Stimulated activated CD8-positive, alpha-beta memory T cell treated with anti-CD3 and anti-CD28 coated beads, Interleukin-15, amount 100 ng/mL, for 1 hour (primary cell): ENCODE measurements around the gene SLC25A13.

Experiments
- DNase-seq: peaks from one replicate; pipeline ENCODE4 v3.0.0-alpha.2; 2020; ENCODE audit warnings: low read depth

SLC25A13 gene

DNA sequence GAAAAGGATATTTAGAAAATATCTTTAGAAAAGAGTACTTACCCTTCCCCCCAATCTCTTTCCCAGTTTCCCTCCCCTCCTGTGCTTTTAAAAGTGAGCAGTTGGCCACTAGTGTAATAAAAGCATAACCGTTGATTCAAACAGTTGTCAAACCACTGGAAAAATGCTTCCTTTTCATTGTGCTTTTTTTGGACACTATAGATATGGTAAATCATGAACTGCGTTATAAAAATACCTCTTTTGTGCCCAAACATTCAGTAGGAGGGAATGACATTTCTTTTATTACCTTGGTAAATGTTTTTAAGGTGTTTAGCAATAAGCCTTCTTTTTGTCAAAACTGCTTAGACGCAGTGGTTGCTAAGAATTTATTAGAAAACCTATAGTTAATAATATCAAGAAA, 232.4 kb downstream of the SLC25A13 start:
- no peak for DNase-seq

DNA sequence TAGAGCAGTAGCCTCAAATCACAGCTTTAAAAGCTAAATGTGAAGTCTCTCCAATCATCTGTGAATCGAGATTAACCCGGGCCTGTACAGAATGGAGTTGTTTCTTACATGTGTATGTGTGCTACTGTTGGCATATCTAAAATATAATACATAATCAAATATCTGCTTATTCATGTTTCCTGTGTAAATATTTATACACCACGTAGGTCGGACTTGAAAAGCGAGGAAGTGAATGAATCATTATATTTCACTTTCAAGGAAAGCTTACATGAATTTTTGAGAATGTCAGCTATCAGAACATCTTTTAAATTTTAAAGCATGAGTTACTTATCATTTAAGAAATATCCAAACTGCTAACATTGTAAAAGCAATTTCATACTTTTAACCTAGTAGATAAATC, 233.3 kb downstream of the SLC25A13 start:
- DNase-seq = no peak

DNA sequence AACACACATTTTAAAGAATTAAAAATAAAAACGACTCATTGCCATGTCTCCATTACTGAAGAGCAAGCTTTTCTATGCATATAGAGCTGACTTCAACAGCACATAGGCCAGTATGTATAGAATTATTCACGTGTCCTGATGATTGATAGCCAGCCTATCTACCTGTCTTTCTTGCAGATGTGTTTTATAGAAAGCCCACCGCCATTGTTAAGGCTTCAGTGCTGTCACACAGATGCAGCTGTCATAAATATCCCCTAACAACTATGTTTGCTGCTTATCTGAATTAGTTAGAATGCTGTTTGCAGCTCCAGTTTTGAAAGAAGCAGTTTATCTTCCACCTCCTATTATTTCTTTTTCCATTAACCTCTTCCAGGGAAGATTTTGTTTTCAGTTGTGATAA, 235.9 kb downstream of the SLC25A13 start:
- DNase-seq = no peak

DNA sequence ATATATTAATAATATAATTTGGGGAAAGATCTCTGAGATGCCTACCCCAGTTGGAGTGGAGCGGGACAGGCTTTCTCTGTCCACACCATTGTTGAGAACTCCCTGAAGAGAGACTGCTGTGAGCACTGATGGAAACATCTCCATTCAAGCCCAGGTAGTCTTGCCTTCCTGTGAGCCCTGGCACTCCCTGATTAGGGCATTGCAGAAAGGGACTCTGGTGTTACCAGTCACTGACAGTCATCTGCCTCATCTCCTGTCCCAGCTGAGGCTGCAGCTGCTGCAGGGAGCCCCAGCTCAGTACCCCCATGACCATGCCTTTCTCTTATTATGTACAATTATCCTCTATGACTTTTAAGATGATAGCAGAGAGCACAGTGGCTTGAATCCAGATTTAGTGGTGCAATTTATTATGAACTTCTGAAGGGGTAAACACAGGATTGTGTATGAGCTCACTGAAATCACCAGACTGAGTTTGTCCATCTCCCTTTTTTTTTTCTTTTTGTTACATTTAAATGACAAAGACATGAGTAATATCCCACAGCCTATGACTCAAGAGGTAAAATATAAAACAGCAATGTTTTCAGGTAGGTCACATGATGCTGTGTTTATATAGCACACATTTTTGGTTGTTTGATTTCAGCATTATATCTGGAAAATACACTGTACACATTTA, 236.9 kb downstream of the SLC25A13 start:
- no peak for DNase-seq

DNA sequence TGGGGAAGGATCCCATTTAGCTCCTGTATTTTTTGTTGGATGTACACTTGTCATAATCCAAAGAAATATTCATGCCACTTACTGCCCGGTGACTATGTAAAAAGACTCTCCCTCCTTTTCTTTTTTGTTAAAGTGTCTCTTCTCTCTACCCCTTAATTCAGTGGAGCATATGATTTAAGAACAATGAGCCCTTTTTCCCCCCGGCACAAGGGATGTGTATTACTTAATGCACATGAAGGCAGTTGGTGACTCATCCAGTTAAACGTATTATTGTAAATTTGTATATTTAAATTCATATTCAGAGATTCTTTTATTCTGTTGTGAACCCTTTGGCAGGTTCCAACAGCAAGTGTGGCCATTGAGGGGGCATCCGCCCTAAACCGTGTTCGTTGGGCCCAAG, 241.9 kb downstream of the SLC25A13 start:
- DNase-seq = no peak

DNA sequence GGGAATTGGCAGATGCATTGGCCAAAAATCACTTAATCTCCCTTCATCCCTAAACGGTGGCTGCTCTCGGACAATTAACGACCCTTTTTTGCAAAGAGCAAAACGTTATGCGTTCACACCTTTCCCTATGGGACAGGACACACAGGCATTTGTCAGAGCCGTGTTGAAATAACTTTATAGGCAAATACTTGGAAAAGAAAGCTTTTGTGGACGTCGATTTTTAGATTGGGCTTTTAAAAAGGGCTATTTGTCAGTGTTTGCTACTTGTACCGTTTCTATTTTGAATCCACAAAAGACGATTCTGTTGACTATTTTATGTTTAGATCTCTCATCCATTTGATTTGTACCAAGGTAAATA, 245.6 kb downstream of the SLC25A13 start:
- no peak for DNase-seq

DNA sequence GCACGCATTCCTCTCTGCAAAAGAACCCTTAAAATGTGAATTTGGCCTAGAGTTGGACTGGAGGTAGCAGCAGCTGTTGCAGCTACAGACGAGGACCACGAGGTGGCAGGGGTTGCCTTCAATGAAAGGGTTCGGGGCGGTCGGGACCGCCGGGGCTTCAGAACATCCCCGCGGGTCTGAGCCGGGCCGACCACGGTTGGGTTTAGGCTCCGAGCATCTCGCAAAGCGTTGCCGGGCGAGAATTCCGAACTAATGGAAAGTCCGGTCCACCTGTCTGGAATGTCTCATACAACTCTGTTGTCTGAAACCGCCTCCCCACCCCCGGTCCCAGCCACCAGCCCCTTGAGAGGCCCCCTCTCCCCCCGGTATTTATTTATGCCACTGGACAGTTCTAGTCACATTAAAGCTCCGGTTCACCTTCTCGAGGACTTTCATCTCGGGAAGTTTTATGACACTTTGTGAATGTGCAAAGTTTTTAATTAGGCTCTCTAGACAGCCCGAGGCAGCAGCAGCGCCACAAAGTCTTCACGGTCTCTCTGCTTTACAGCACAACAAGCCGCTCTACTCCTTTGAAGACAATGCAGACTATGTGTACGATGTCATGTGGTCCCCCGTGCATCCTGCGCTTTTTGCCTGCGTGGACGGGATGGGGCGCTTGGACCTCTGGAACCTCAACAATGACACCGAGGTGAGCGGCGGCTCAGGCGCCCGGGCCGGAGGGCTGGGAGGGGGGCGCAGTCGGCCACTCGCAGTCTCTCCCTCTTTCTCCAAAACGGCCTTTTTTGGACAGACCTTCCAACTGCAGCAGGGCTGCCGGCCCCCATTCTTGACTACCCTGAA, 246.2 kb downstream of the SLC25A13 start:
- no peak for DNase-seq

DNA sequence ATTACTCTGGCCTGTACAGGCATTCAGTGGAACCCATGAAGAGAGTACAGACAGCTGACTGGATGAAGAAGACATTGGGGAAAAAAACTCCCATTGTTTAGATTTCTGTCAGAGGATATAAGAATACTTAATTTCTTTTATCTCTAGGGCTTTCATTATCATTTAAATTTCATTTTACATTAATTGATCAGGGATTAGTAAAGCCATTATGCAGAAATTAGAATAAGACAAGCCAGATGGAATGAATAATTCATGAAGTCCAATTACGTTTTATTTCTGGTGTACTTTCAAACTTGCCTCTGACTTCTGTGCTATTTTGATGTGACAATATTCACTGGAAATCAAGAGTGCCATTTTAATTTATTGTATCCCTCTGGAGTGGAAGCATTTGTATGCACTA, 247.0 kb downstream of the SLC25A13 start:
- DNase-seq = no peak
